GM18517 (cell line): ENCODE measurements around the gene MCFD2.

Experiments
- ATAC-seq: cut with Tn5 transposase; IDR thresholded peaks from one replicate; pipeline ENCODE4 v1.9.1; 2021; ENCODE audit warnings: mild to moderate bottlenecking, moderate library complexity; ENCODE audit not compliant: unreplicated experiment

MCFD2 gene

GRCh38 chr2:46939626-46940359 is 24.2 kb upstream of the MCFD2 start:
- no peak for ATAC-seq

- ATAC-seq: no peak
Measured at GRCh38 chr2:46937471-46937901, 21.9 kb upstream of the MCFD2 start.

GRCh38 chr2:46936566-46936965 is 21.0 kb upstream of the MCFD2 start:
- ATAC-seq: no peak

- ATAC-seq: no peak
Measured at GRCh38 chr2:46935071-46935470, 19.5 kb upstream of the MCFD2 start.

GRCh38 chr2:46929612-46930011 is 14.0 kb upstream of the MCFD2 start:
- no peak for ATAC-seq

GRCh38 chr2:46926863-46927262 is 11.3 kb upstream of the MCFD2 start:
- no peak for ATAC-seq

GRCh38 chr2:46925474-46926351 is 10.1 kb upstream of the MCFD2 start:
- ATAC-seq: no peak

GRCh38 chr2:46924608-46925007 is 9.0 kb upstream of the MCFD2 start:
- no peak for ATAC-seq

GRCh38 chr2:46924038-46924437 is 8.4 kb upstream of the MCFD2 start:
- ATAC-seq: no peak

- no peak for ATAC-seq
Measured at GRCh38 chr2:46923041-46923528, 7.5 kb upstream of the MCFD2 start.

- ATAC-seq: no peak
Measured at GRCh38 chr2:46922606-46923005, 7.0 kb upstream of the MCFD2 start.

GRCh38 chr2:46921676-46922448 is 6.3 kb upstream of the MCFD2 start:
- no peak for ATAC-seq

- ATAC-seq: peak; percentile 43
Measured at GRCh38 chr2:46917628-46918027, 2.0 kb upstream of the MCFD2 start.

- peak; percentile 80 for ATAC-seq
Measured at GRCh38 chr2:46915811-46916630, 415 bp upstream of the MCFD2 start.

- ATAC-seq: no peak
Measured at GRCh38 chr2:46914578-46915230, 902 bp downstream of the MCFD2 start.

GRCh38 chr2:46913471-46914381 is 1.9 kb downstream of the MCFD2 start:
- no peak for ATAC-seq

GRCh38 chr2:46909771-46910419 is 5.7 kb downstream of the MCFD2 start:
- peak; percentile 79 for ATAC-seq

GRCh38 chr2:46909150-46909549 is 6.5 kb downstream of the MCFD2 start:
- no peak for ATAC-seq
